Keratinocyte (primary cell): ENCODE data around the gene STEAP1B. TPM values are rescaled to one million over a fixed set of nuclear protein-coding genes. Genes with fewer than 3 reads are reported as not detected.

Experiments
- DNase-seq: peaks from one replicate; pipeline ENCODE4 v3.0.0-alpha.2; 2011; ENCODE audit warnings: low read depth, missing footprints, low spot score
- FAIRE-seq: peaks from 2 replicates; lab custom pipeline; 2011; peaks lifted over from hg19 to GRCh38; lab: Jason Lieb, UNC
- H2AFZ ChIP-seq: 2 replicates; pipeline ENCODE4 v1.6.0; 2012; ENCODE audit warnings: low read length, control low read depth, inconsistent platforms; ENCODE audit not compliant: control insufficient read depth
- H3K27ac ChIP-seq: 2 replicates; pipeline ENCODE4 v1.5.1; 2011; ENCODE audit warnings: low read length; ENCODE audit not compliant: control insufficient read depth, insufficient read depth
- H3K27me3 ChIP-seq: 3 replicates; pipeline ENCODE4 v1.6.0; 2011; ENCODE audit warnings: low read length; ENCODE audit not compliant: control insufficient read depth, insufficient read depth; ENCODE audit errors: extremely low read depth
- H3K36me3 ChIP-seq, 2 experiments: 2 replicates in 1 of 2; 3 replicates in 1 of 2; pipeline ENCODE4 v1.5.1; 2011; ENCODE audit warnings: low read length in 2 of 2, mild to moderate bottlenecking in 1 of 2; ENCODE audit not compliant: control insufficient read depth in 2 of 2, insufficient read depth in 2 of 2; ENCODE audit errors: extremely low read depth in 1 of 2
- H3K4me1 ChIP-seq: 3 replicates; pipeline ENCODE4 v1.5.1; 2011; ENCODE audit warnings: low read length; ENCODE audit not compliant: control insufficient read depth, insufficient read depth; ENCODE audit errors: extremely low read depth
- H3K4me2 ChIP-seq: 3 replicates; pipeline ENCODE4 v1.6.0; 2011; ENCODE audit warnings: low read depth, low read length; ENCODE audit not compliant: control insufficient read depth, insufficient read depth; ENCODE audit errors: extremely low read depth
- H3K4me3 ChIP-seq, 3 experiments: fragments of 200-600 bp in 1 of 3; sonication (generic) in 1 of 3; 2 replicates in 2 of 3; 3 replicates in 1 of 3; pipeline ENCODE4 v1.5.1; 2011 to 2016; ENCODE audit warnings: low read length in 3 of 3, mild to moderate bottlenecking in 3 of 3, control low read depth in 2 of 3, inconsistent platforms in 1 of 3, low read depth in 1 of 3, mixed read lengths in 1 of 3, mixed run types in 1 of 3, moderate library complexity in 1 of 3; ENCODE audit not compliant: control insufficient read depth in 2 of 3, insufficient read depth in 2 of 3; ENCODE audit errors: extremely low read depth in 1 of 3
- H3K79me2 ChIP-seq: 2 replicates; pipeline ENCODE4 v1.6.0; 2012; ENCODE audit warnings: low read length; ENCODE audit not compliant: control insufficient read depth, insufficient read depth
- H3K9ac ChIP-seq: 3 replicates; pipeline ENCODE4 v1.6.0; 2011; ENCODE audit warnings: low read length; ENCODE audit not compliant: control insufficient read depth, insufficient read depth; ENCODE audit errors: extremely low read depth
- H3K9me1 ChIP-seq: 3 replicates; pipeline ENCODE4 v1.6.0; 2011; ENCODE audit warnings: low read length; ENCODE audit not compliant: control insufficient read depth, insufficient read depth; ENCODE audit errors: extremely low read depth
- H3K9me3 ChIP-seq: 2 replicates; pipeline ENCODE4 v1.5.1; 2012; ENCODE audit warnings: low read depth, low read length; ENCODE audit not compliant: control insufficient read depth
- H4K20me1 ChIP-seq: 3 replicates; pipeline ENCODE4 v1.6.0; 2011; ENCODE audit warnings: low read length; ENCODE audit not compliant: control insufficient read depth, insufficient read depth; ENCODE audit errors: extremely low read depth
- EZH2 ChIP-seq: IDR thresholded peaks from one replicate; pipeline ENCODE4 v1.6.1; 2012; ENCODE audit warnings: inconsistent platforms, mild to moderate bottlenecking, low read length, moderate library complexity
- dilution Hi-C: fragments of 300-500 bp; cut with MboI; formaldehyde crosslinking; loops from one replicate; pipeline ENCODE4 v1.7.0; 2020; ENCODE audit warnings: low sequenced_read_pairs; ENCODE audit not compliant: extremely low pct_ligation_motif_present
- polyA plus RNA-seq, 5 experiments: library from polyadenylated mRNA; depleted of rRNA in 3 of 5; stranded (reverse) in 3 of 5; stranded (forward) in 1 of 5; unstranded in 1 of 5; fragments of >200 nt; gene quantifications; 1 replicate in 1 of 5; 2 replicates in 3 of 5; 3 replicates in 1 of 5; pipeline versions ENCODE4 v1.2.1 to v1.2.3, GENCODE V29; 2011 to 2012; ENCODE audit warnings: missing spikeins in 2 of 5, low read depth in 1 of 5, low replicate concordance in 1 of 5
- TF ChIP-seq, protein P1 (sequence below), 3 experiments: IDR thresholded peaks in 1 of 3; conservative IDR thresholded peaks in 1 of 3; optimal IDR thresholded peaks in 1 of 3; 2 replicates in 2 of 3; 3 replicates in 1 of 3; pipeline versions ENCODE3 to v1.5.1; 2011; ENCODE audit warnings: low read length in 3 of 3, mild to moderate bottlenecking in 3 of 3, moderate library complexity in 2 of 3, control low read depth in 1 of 3, inconsistent platforms in 1 of 3; ENCODE audit not compliant: insufficient read depth in 2 of 3; ENCODE audit errors: extremely low read depth in 1 of 3

The STEAP1B gene
- polyA plus RNA-seq, 1 donor (not counting 4 experiments of a cell fraction or from before 2014, with no cell fraction given) = 18.9 TPM

DNA sequence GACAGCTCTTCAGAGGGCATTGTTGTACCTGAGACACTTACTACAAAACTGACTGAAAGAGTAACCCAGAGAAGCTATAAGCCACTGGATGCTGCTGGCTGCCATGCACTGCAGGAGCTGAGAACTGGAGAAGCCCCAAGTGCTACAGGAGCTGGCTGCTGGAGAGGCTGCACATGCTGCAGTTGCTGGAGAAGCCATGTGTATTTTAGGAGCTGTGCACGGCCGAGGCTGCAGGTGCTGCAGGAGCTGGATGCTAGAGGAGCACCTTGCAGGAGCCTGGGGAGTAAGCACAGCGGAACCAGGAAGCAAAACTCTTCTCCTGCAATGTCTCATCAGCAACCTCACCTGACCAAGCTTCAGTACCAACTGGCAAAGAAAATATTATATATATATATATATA lies 45.5 kb downstream of the STEAP1B start:
- FAIRE-seq = no peak
- Histone ChIP-seq H3K9me1 (no peaks in the 10 kb centered on the region), H3K36me3 (no peaks in the 10 kb centered on the region), H3K4me2 (no peak overlapping the region), H3K9ac (no peak overlapping the region), H3K27ac (no peak overlapping the region), H3K79me2 (no peaks in the 10 kb centered on the region), H2AFZ (no peak overlapping the region), H3K4me3 (no peak overlapping the region), H4K20me1 (no peaks in the 10 kb centered on the region), H3K4me1 (peaks cover 7% of the 10 kb centered on the region), H3K9me3 (no peaks in the 10 kb centered on the region), H3K27me3 (no peaks in the 10 kb centered on the region)
- no peak for DNase-seq
- dilution Hi-C loops = no loop called here
- TF ChIP-seq, protein P1, sequence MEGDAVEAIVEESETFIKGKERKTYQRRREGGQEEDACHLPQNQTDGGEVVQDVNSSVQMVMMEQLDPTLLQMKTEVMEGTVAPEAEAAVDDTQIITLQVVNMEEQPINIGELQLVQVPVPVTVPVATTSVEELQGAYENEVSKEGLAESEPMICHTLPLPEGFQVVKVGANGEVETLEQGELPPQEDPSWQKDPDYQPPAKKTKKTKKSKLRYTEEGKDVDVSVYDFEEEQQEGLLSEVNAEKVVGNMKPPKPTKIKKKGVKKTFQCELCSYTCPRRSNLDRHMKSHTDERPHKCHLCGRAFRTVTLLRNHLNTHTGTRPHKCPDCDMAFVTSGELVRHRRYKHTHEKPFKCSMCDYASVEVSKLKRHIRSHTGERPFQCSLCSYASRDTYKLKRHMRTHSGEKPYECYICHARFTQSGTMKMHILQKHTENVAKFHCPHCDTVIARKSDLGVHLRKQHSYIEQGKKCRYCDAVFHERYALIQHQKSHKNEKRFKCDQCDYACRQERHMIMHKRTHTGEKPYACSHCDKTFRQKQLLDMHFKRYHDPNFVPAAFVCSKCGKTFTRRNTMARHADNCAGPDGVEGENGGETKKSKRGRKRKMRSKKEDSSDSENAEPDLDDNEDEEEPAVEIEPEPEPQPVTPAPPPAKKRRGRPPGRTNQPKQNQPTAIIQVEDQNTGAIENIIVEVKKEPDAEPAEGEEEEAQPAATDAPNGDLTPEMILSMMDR (optimal IDR thresholded peaks at IDR 0.05 in 1 of 3, IDR thresholded peaks at IDR 0.05 in 1 of 3, conservative IDR thresholded peaks at IDR 0.05 in 1 of 3; ENCODE audit: extremely low read depth in 1 of 3, insufficient read depth in 2 of 3, low read length in 3 of 3) = no peak
- TF ChIP-seq EZH2 = no peak

DNA sequence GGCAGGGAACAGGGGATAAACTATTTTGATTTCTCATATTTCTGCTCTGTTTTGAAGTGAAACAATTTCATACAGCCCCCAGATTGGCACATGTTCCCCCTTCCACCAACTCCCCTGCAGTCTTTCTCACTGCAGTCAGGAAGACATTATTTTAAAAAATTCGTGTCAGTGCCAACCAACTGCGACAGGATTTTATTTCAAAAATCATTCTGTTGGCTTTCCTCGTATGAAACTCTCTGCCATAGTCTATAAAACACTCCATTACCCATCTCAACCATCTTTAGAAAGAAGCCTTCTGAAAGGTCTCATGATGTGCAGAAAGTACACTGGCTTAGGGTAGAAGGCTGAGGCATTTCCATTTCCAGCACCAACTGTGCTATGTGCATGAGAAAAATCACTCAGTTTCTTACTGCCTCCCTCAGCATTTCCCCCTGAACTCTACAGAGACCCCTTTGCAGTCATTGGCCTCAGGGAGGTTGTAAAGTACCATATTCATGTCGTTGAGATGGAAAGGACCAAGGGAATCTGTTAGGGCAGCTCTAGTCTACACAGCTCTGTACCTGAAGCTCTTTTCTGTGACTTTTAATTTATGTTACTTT lies 46.9 kb downstream of the STEAP1B start:
- dilution Hi-C loops = no loop called here
- no peaks in the 10 kb centered on the region for H3K9me1 ChIP-seq
- H3K9ac ChIP-seq = no peak overlapping the region
- H3K36me3 ChIP-seq = no peaks in the 10 kb centered on the region
- H2AFZ ChIP-seq = no peak overlapping the region
- H3K4me1 ChIP-seq = peaks cover 7% of the 10 kb centered on the region
- FAIRE-seq (no peak), DNase-seq (no peak)
- no peaks in the 10 kb centered on the region for H3K27me3 ChIP-seq
- no peak overlapping the region for H3K4me3 ChIP-seq
- TF ChIP-seq, protein P1 (optimal IDR thresholded peaks at IDR 0.05 in 1 of 3, IDR thresholded peaks at IDR 0.05 in 1 of 3, conservative IDR thresholded peaks at IDR 0.05 in 1 of 3; ENCODE audit: extremely low read depth in 1 of 3, insufficient read depth in 2 of 3, low read length in 3 of 3) = no peak
- TF ChIP-seq EZH2 = no peak
- H3K9me3 ChIP-seq = no peaks in the 10 kb centered on the region
- no peaks in the 10 kb centered on the region for H3K79me2 ChIP-seq
- H3K4me2 ChIP-seq = no peak overlapping the region
- no peaks in the 10 kb centered on the region for H4K20me1 ChIP-seq
- H3K27ac ChIP-seq = no peak overlapping the region
